SK-N-MC (cell line): ENCODE results near the gene FCRL2.

Source experiments
- EZH2 ChIP-seq: fragments of 200-600 bp; sonication (generic); IDR thresholded peaks from one replicate; pipeline ENCODE4 v1.6.1; 2017; ENCODE audit warnings: antibody characterized with exemption
- FOXP2 ChIP-seq: optimal IDR thresholded peaks from 2 replicates; pipeline ENCODE3; 2011; ENCODE audit warnings: mild to moderate bottlenecking, moderate library complexity; ENCODE audit not compliant: insufficient read depth; ENCODE audit errors: extremely low read length, control extremely low read depth
- POLR2AphosphoS5 ChIP-seq: IDR thresholded peaks from 2 replicates; pipeline ENCODE4 v1.6.1; 2012; ENCODE audit warnings: mild to moderate bottlenecking, low read depth, low read length, borderline replicate concordance

DNA sequence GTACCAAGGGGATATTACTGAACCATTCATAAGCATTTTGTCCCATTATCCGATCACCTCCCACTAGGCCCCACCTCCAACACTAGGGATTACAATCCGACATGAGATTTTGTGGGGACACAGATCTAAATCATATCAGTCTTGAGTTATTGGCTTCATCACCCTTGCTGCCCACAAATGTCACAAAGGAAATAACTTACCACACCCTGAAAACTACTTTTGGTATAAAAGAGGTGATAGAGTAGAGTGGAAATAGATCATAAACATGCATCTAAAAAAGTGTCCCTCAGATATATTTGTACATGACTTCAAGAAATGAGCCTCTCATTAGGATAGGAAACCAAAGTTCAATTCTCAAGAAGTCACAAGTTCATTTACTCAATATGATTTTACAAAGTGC, 53.8 kb downstream of the FCRL2 start:
- TF ChIP-seq EZH2 (no peak), POLR2AphosphoS5 (no peak), FOXP2 (no peak)
